ENCODE results near the gene FAM20C.

FAM20C gene

GRCh38 chr7:211033-211714, 18.8 kb downstream of the FAM20C start:
- DNase-seq: no peak

- DNase-seq: no peak
Measured at GRCh38 chr7:211715-212058, 19.3 kb downstream of the FAM20C start.

- no peak for DNase-seq
Measured at GRCh38 chr7:212754-213153, 20.4 kb downstream of the FAM20C start.

GRCh38 chr7:213324-213993, 21.1 kb downstream of the FAM20C start:
- no peak for DNase-seq

GRCh38 chr7:214410-215212, 22.2 kb downstream of the FAM20C start:
- no peak for DNase-seq

GRCh38 chr7:216360-217300, 24.3 kb downstream of the FAM20C start:
- DNase-seq: no peak

GRCh38 chr7:217781-218180, 25.4 kb downstream of the FAM20C start:
- DNase-seq: no peak

- DNase-seq: no peak
Measured at GRCh38 chr7:218316-218715, 25.9 kb downstream of the FAM20C start.

- no peak for DNase-seq
Measured at GRCh38 chr7:218896-219580, 26.7 kb downstream of the FAM20C start.

GRCh38 chr7:219581-220150, 27.3 kb downstream of the FAM20C start:
- no peak for DNase-seq

GRCh38 chr7:220151-220841, 27.9 kb downstream of the FAM20C start:
- DNase-seq: no peak

GRCh38 chr7:221978-222715, 29.8 kb downstream of the FAM20C start:
- DNase-seq: no peak

- no peak for DNase-seq
Measured at GRCh38 chr7:222716-223041, 30.3 kb downstream of the FAM20C start.

- DNase-seq: no peak
Measured at GRCh38 chr7:223118-223800, 30.9 kb downstream of the FAM20C start.

GRCh38 chr7:223861-224260, 31.5 kb downstream of the FAM20C start:
- no peak for DNase-seq

- no peak for DNase-seq
Measured at GRCh38 chr7:226281-226895, 34.0 kb downstream of the FAM20C start.

- no peak for DNase-seq
Measured at GRCh38 chr7:227926-228325, 35.6 kb downstream of the FAM20C start.

GRCh38 chr7:228610-229009, 36.2 kb downstream of the FAM20C start:
- DNase-seq: no peak

- DNase-seq: no peak
Measured at GRCh38 chr7:229184-229964, 37.0 kb downstream of the FAM20C start.
